ENCODE measurements around the gene RBMS3. TPM values are rescaled to one million over a fixed set of nuclear protein-coding genes. Genes with fewer than 3 reads are reported as not detected.

RBMS3 gene
- total and polyA plus RNA-seq, 2 of the 8 experiments (the other 6 are each of a cell fraction or from before 2014, with no cell fraction given) = 3.7 to 6.9 TPM

- H3K4me2 ChIP-seq (ENCODE audit: insufficient read depth in 1 of 2, low read depth in 2 of 2, low read length in 2 of 2) = no peak overlapping the region
- TF ChIP-seq ATF2 (IDR thresholded peaks at IDR 0.05; ENCODE audit: low read length) (no peak), E2F6 (IDR thresholded peaks at IDR 0.05) (no peak), SIRT6 (IDR thresholded peaks at IDR 0.05; ENCODE audit: low read length) (no peak), MAFK (IDR thresholded peaks at IDR 0.05; ENCODE audit: low read depth, low read length) (no peak), CTBP2 (IDR thresholded peaks at IDR 0.05; ENCODE audit: borderline replicate concordance, insufficient read depth, insufficient read length, low read length) (no peak), TCF12 (IDR thresholded peaks at IDR 0.05; ENCODE audit: low read depth, low read length) (no peak), TAF7 (optimal IDR thresholded peaks at IDR 0.05; ENCODE audit: borderline replicate concordance, low read depth, low read length) (no peak), JUN (IDR thresholded peaks at IDR 0.05; ENCODE audit: low read depth, low read length) (no peak), SAP30 (IDR thresholded peaks at IDR 0.05; ENCODE audit: insufficient read depth, insufficient replicate concordance, low read length) (no peak), ATF3 (IDR thresholded peaks at IDR 0.05; ENCODE audit: insufficient read depth, low read depth, low read length) (no peak)
These were observed 642.3 kb downstream of the RBMS3 start for GRCh38 chr3:29922992-29923746.

More at GRCh38 chr3:29922992-29923746, 642.3 kb downstream of the RBMS3 start:
- Histone ChIP-seq H3K27me3 (replicated peaks in 1 of 4; ENCODE audit: control insufficient read depth in 3 of 4, extremely low read depth in 1 of 4, insufficient read depth in 3 of 4, low read length in 3 of 4) (no peaks in the 10 kb centered on the region), H2BK15ac (ENCODE audit: low read length) (no peak overlapping the region), H3K9me3 (ENCODE audit: insufficient read depth in 2 of 2, low read depth in 1 of 2, low read length in 1 of 2) (no peaks in the 10 kb centered on the region), H4K5ac (ENCODE audit: insufficient read length, low read depth, low read length) (no peak overlapping the region), H3K4ac (replicated peaks; ENCODE audit: insufficient read length, low read depth, low read length) (no peak overlapping the region), H3K23ac (ENCODE audit: insufficient read length) (no peak overlapping the region), H4K20me1 (replicated peaks in 1 of 2; ENCODE audit: control insufficient read depth in 1 of 2, insufficient read depth in 2 of 2, low read length in 2 of 2) (no peaks in the 10 kb centered on the region), H3K14ac (ENCODE audit: insufficient read length) (no peak overlapping the region), H2BK12ac (ENCODE audit: low read depth, low read length) (no peak overlapping the region), H3K4me1 (replicated peaks in 1 of 4; ENCODE audit: control insufficient read depth in 3 of 4, insufficient read depth in 4 of 4, low read length in 3 of 4) (no peaks in the 10 kb centered on the region), H3K36me3 (ENCODE audit: control insufficient read depth in 2 of 4, insufficient read depth in 4 of 4, low read length in 3 of 4) (no peaks in the 10 kb centered on the region), H4K8ac (ENCODE audit: extremely low read depth, insufficient read depth, low read length) (no peak overlapping the region), H3K27ac (ENCODE audit: low read depth, low read length) (no peak overlapping the region), H3K18ac (ENCODE audit: extremely low read depth, low read length) (no peak overlapping the region), H3K56ac (replicated peaks; ENCODE audit: insufficient read length, low read depth, low read length) (no peak overlapping the region), H2BK5ac (ENCODE audit: low read depth, low read length) (no peak overlapping the region), H2BK20ac (ENCODE audit: low read length) (no peak overlapping the region), H2AK5ac (ENCODE audit: low read depth, low read length) (no peak overlapping the region), H3K23me2 (ENCODE audit: low read depth, low read length) (no peaks in the 10 kb centered on the region), H3K9ac (replicated peaks in 1 of 4; ENCODE audit: extremely low read depth in 1 of 4, low read depth in 3 of 4, low read length in 3 of 4) (no peak overlapping the region), H3K4me3 (ENCODE audit: extremely low read depth in 1 of 4, insufficient read depth in 2 of 4, low read depth in 3 of 4, low read length in 4 of 4) (no peak overlapping the region), H2BK120ac (replicated peaks; ENCODE audit: low read depth, low read length) (no peak overlapping the region), H4K91ac (replicated peaks; ENCODE audit: insufficient read length, low read length) (no peak overlapping the region), H2AFZ (ENCODE audit: low read length) (no peak overlapping the region), H3K79me2 (ENCODE audit: control insufficient read depth in 1 of 2, insufficient read depth in 2 of 2, low read length in 2 of 2) (no peaks in the 10 kb centered on the region), H3K79me1 (ENCODE audit: low read depth, low read length) (no peaks in the 10 kb centered on the region)
- no peak for FAIRE-seq
- ChIA-PET POLR2A (ENCODE audit: partially characterized antibody) (no interaction called here), CTCF (ENCODE audit: partially characterized antibody) (no interaction called here)
- 85% methylated on average over 5 of the region's 5 CpGs; no CpG with 5 or more reads in 1 of the 2 experiments for WGBS, 2 experiments (ENCODE audit: extremely low coverage in 1 of 2, insufficient coverage in 1 of 2, insufficient read length in 1 of 2, insufficient replicate concordance in 2 of 2, low coverage in 1 of 2, low lambda C conversion rate in 2 of 2, missing lambda C conversion rate in 1 of 2)
- DNase-seq (ENCODE audit: low read depth in 1 of 2, low spot score in 2 of 2) = peak in 1 of 2 experiments; percentile 1
